Nephron progenitor cell (in vitro differentiated cells): Measurements from ENCODE around the gene RIC1.
"Not testable (repeated sequence)": the region's sequence is repeated elsewhere in the genome, so short reads cannot be mapped to it uniquely, and the experiment has no call there.

Source experiments
- DNase-seq: peaks from one replicate; pipeline ENCODE4 v3.0.0; 2021
- H3K27ac Mint-ChIP-seq: 2 replicates; pipeline ENCODE4 v1.8.0; 2021; ENCODE audit warnings: mild to moderate bottlenecking, moderate library complexity, mixed read lengths
- H3K27me3 Mint-ChIP-seq: 2 replicates; pipeline ENCODE4 v1.8.0; 2021; ENCODE audit warnings: mild to moderate bottlenecking, low read depth, mixed read lengths; ENCODE audit not compliant: poor library complexity
- H3K36me3 Mint-ChIP-seq: 2 replicates; pipeline ENCODE4 v1.8.0; 2021; ENCODE audit warnings: low read depth, mixed read lengths
- H3K4me1 Mint-ChIP-seq: 2 replicates; pipeline ENCODE4 v1.8.0; 2021; ENCODE audit warnings: mixed read lengths
- H3K4me3 Mint-ChIP-seq: 2 replicates; pipeline ENCODE4 v1.8.0; 2021; ENCODE audit warnings: mild to moderate bottlenecking, moderate library complexity, mixed read lengths
- H3K9me3 Mint-ChIP-seq: 2 replicates; pipeline ENCODE4 v1.8.0; 2021; ENCODE audit warnings: mild to moderate bottlenecking, moderate library complexity, mixed read lengths
- CTCF ChIP-seq: fragments of 200-600 bp; sonication (generic); IDR thresholded peaks from 2 replicates; pipeline ENCODE4 v1.5.0; 2021; ENCODE audit warnings: antibody characterized with exemption

Gene RIC1

GRCh38 chr9:5624655-5625054 lies 4.3 kb upstream of the RIC1 start:
- H3K36me3 Mint-ChIP-seq, result peaks cover 5% of the 10 kb centered on the region
- H3K27me3 Mint-ChIP-seq, result peaks cover 5% of the 10 kb centered on the region
- no peaks in the 10 kb centered on the region for H3K9me3 Mint-ChIP-seq
- no peak for TF ChIP-seq CTCF
- H3K4me3 Mint-ChIP-seq, result no peak overlapping the region
- peaks cover 17% of the 10 kb centered on the region for H3K4me1 Mint-ChIP-seq
- DNase-seq, result no peak
- no peak overlapping the region for H3K27ac Mint-ChIP-seq

GRCh38 chr9:5626727-5627634 lies 1.9 kb upstream of the RIC1 start:
- H3K4me1 Mint-ChIP-seq, result peaks cover 32% of the 10 kb centered on the region
- H3K4me3 Mint-ChIP-seq, result peak overlapping the region; percentile 97
- H3K36me3 Mint-ChIP-seq, result peaks cover 4% of the 10 kb centered on the region
- H3K27me3 Mint-ChIP-seq, result no peaks in the 10 kb centered on the region
- DNase-seq, result no peak
- H3K9me3 Mint-ChIP-seq, result no peaks in the 10 kb centered on the region
- peak overlapping the region; percentile 74 for H3K27ac Mint-ChIP-seq
- no peak for TF ChIP-seq CTCF

- not testable (repeated sequence) for H3K27ac Mint-ChIP-seq, H3K27me3 Mint-ChIP-seq, DNase-seq, H3K9me3 Mint-ChIP-seq, H3K36me3 Mint-ChIP-seq
- Mint-ChIP-seq H3K4me3 (peak overlapping the region; percentile 97), H3K4me1 (peaks cover 34% of the 10 kb centered on the region)
Measured at GRCh38 chr9:5627686-5628085, 1.2 kb upstream of the RIC1 start.

GRCh38 chr9:5628183-5628529 lies 751 bp upstream of the RIC1 start:
- Mint-ChIP-seq H3K27ac (peak overlapping the region; percentile 93), H3K27me3 (no peaks in the 10 kb centered on the region), H3K36me3 (peaks cover 12% of the 10 kb centered on the region), H3K4me1 (peaks cover 34% of the 10 kb centered on the region), H3K4me3 (peak overlapping the region; percentile 97), H3K9me3 (peaks cover 7% of the 10 kb centered on the region)
- TF ChIP-seq CTCF, result no peak
- DNase-seq, result no peak

GRCh38 chr9:5629312-5630080 lies 589 bp downstream of the RIC1 start:
- TF ChIP-seq CTCF, result no peak
- peak overlapping the region; percentile 98 for H3K27ac Mint-ChIP-seq
- H3K4me3 Mint-ChIP-seq, result peak overlapping the region; percentile 96
- peaks cover 26% of the 10 kb centered on the region for H3K36me3 Mint-ChIP-seq
- H3K4me1 Mint-ChIP-seq, result peaks cover 34% of the 10 kb centered on the region
- peak; percentile 64 for DNase-seq
- no peaks in the 10 kb centered on the region for H3K27me3 Mint-ChIP-seq
- H3K9me3 Mint-ChIP-seq, result peaks cover 20% of the 10 kb centered on the region

GRCh38 chr9:5630081-5630507 lies 1.2 kb downstream of the RIC1 start:
- no peak for DNase-seq
- TF ChIP-seq CTCF, result no peak
- Mint-ChIP-seq H3K36me3 (peaks cover 32% of the 10 kb centered on the region), H3K9me3 (peaks cover 26% of the 10 kb centered on the region), H3K4me3 (peak overlapping the region; percentile 96), H3K27ac (peak overlapping the region; percentile 98), H3K27me3 (no peaks in the 10 kb centered on the region), H3K4me1 (peaks cover 34% of the 10 kb centered on the region)
